Panc1 (cell line): ENCODE data around the gene SLC4A8. TPM values are rescaled to one million over a fixed set of nuclear protein-coding genes. Genes with fewer than 3 reads are reported as not detected.

ENCODE experiments used
- ATAC-seq: fragments of 200-7000 bp; cut with Tn5 transposase; 2 replicates; pipeline ENCODE4 v1.9.1; 2020; ENCODE audit warnings: mild to moderate bottlenecking, moderate library complexity
- BruUV-seq: library from RNA; stranded (reverse); fragments of 400-500 nt; replicated peaks from 2 replicates; lab custom pipeline; 2021; lab: Mats Ljungman, UMichigan
- CTCF ChIA-PET: fragments of 300-600 bp; sonication (Branson Sonifier 250); formaldehyde crosslinking; loops from one replicate; lab custom pipeline; 2022; ENCODE audit warnings: antibody characterized with exemption; lab: Charles Lee
- POLR2A ChIA-PET: fragments of 300-600 bp; sonication (Branson Sonifier 250); formaldehyde crosslinking; loops from one replicate; lab custom pipeline; 2022; ENCODE audit warnings: antibody characterized with exemption; lab: Charles Lee
- DNase-seq: peaks from one replicate; pipeline ENCODE4 v3.0.0-alpha.2; 2010; ENCODE audit warnings: low read depth, low spot score
- H3K27ac ChIP-seq: 2 replicates; pipeline ENCODE4 v1.5.1; 2011; ENCODE audit warnings: mild to moderate bottlenecking, low read length, inconsistent platforms
- H3K27me3 ChIP-seq: fragments of 200-500 bp; sonication (Bioruptor generic); 2 replicates; pipeline ENCODE4 v1.6.0; 2014; ENCODE audit warnings: low read length, inconsistent platforms; ENCODE audit not compliant: control insufficient read depth, insufficient read depth
- H3K36me3 ChIP-seq: fragments of 200-500 bp; sonication (Bioruptor generic); 2 replicates; pipeline ENCODE4 v1.5.1; 2014; ENCODE audit warnings: inconsistent platforms, mild to moderate bottlenecking, low read length, moderate library complexity; ENCODE audit not compliant: control insufficient read depth, insufficient read depth
- H3K4me1 ChIP-seq: 2 replicates; pipeline ENCODE4 v1.5.1; 2011; ENCODE audit warnings: inconsistent platforms, mild to moderate bottlenecking, low read length, moderate library complexity; ENCODE audit not compliant: control insufficient read depth, insufficient read depth
- H3K4me3 ChIP-seq, 2 experiments: 2 replicates each; pipeline ENCODE4 v1.5.1; 2011 to 2012; ENCODE audit warnings: low read depth in 2 of 2, low read length in 2 of 2, mild to moderate bottlenecking in 2 of 2, inconsistent platforms in 1 of 2, moderate library complexity in 1 of 2
- H3K9me3 ChIP-seq: fragments of 200-500 bp; sonication (Bioruptor generic); 2 replicates; pipeline ENCODE4 v1.5.1; 2014; ENCODE audit warnings: low read depth, mild to moderate bottlenecking, inconsistent platforms, low read length, moderate library complexity; ENCODE audit not compliant: control insufficient read depth, insufficient read depth
- CTCF ChIP-seq: fragments of 450-650 bp; IDR thresholded peaks from 2 replicates; pipeline ENCODE4 v1.5.1; 2017; ENCODE audit warnings: mild to moderate bottlenecking
- POLR2AphosphoS5 ChIP-seq: IDR thresholded peaks from 2 replicates; pipeline ENCODE4 v1.6.1; 2012; ENCODE audit warnings: mild to moderate bottlenecking, low read depth, low read length, moderate library complexity
- REST ChIP-seq, 2 experiments: IDR thresholded peaks; 2 replicates each; pipeline ENCODE4 v1.6.1; 2011 to 2012; ENCODE audit warnings: low read depth in 2 of 2, control low read depth in 1 of 2, low read length in 1 of 2, mild to moderate bottlenecking in 1 of 2, moderate library complexity in 1 of 2; ENCODE audit not compliant: insufficient read depth in 1 of 2
- SIN3A ChIP-seq: IDR thresholded peaks from 2 replicates; pipeline ENCODE4 v1.6.1; 2012; ENCODE audit warnings: low read depth, mild to moderate bottlenecking, low read length, moderate library complexity, borderline replicate concordance; ENCODE audit not compliant: insufficient read depth
- TCF7L2 ChIP-seq: IDR thresholded peaks from 2 replicates; pipeline ENCODE4 v1.6.1; 2011; ENCODE audit warnings: mild to moderate bottlenecking, low read depth, low read length, inconsistent platforms
- in situ Hi-C: cut with HindIII; loops from 2 replicates; pipeline ENCODE4 v1.10.0; 2016; ENCODE audit warnings: low sequenced_read_pairs, low pct_unique_long_range_greater_than_20kb
- intact Hi-C: fragments of 100-400 bp; cut with micrococcal nuclease; formaldehyde crosslinking; loops from one replicate; pipeline ENCODE4 v1.10.0; 2022; ENCODE audit not compliant: unreplicated experiment
- total RNA-seq: library from RNA; stranded (reverse); gene quantifications from one replicate; pipeline ENCODE4 v1.2.1, GENCODE V29; 2021; ENCODE audit not compliant: unreplicated experiment

The SLC4A8 gene
- total RNA-seq, 1 experiment from 2014 or later = 18.8 TPM

- Histone ChIP-seq H3K9me3 (no peaks in the 10 kb centered on the region), H3K27ac (no peak overlapping the region), H3K36me3 (no peaks in the 10 kb centered on the region), H3K27me3 (peaks cover 5% of the 10 kb centered on the region; the same call in 1 of the 2 replicates), H3K4me3 (no peak overlapping the region), H3K4me1 (no peaks in the 10 kb centered on the region)
- in situ Hi-C loops = no loop called here
- TF ChIP-seq POLR2AphosphoS5 (no peak), SIN3A (no peak), TCF7L2 (no peak), CTCF (no peak), REST (IDR thresholded peaks at IDR 0.05; ENCODE audit: insufficient read depth in 1 of 2, low read depth in 2 of 2, low read length in 1 of 2) (no peak)
- ATAC-seq = no peak
- no peak for DNase-seq
- BruUV-seq = no TSS peak
- intact Hi-C loops = no loop called here
- ChIA-PET CTCF (no interaction called here), POLR2A (no interaction called here)
Observed at GRCh38 chr12:51548241-51548640, 123.6 kb downstream of the SLC4A8 start.

- DNase-seq = no peak
- no TSS peak for BruUV-seq
- Histone ChIP-seq H3K4me1 (no peaks in the 10 kb centered on the region), H3K9me3 (no peaks in the 10 kb centered on the region), H3K36me3 (no peaks in the 10 kb centered on the region), H3K27me3 (peaks cover 9% of the 10 kb centered on the region; the same call in 1 of the 2 replicates), H3K4me3 (no peak overlapping the region), H3K27ac (no peak overlapping the region)
- in situ Hi-C loops = no loop called here
- ChIA-PET CTCF (no interaction called here), POLR2A (no interaction called here)
- no peak for TF ChIP-seq POLR2AphosphoS5
- no peak for TF ChIP-seq CTCF
- TF ChIP-seq SIN3A = no peak
- TF ChIP-seq REST (IDR thresholded peaks at IDR 0.05; ENCODE audit: insufficient read depth in 1 of 2, low read depth in 2 of 2, low read length in 1 of 2) = no peak
- TF ChIP-seq TCF7L2 = no peak
- ATAC-seq = no peak
- intact Hi-C loops = loop anchor here (1.0 kb wide), 1 partner anchor 27 kb away; no protein-coding TSS in a partner anchor
Observed at GRCh38 chr12:51549637-51550036, 125.0 kb downstream of the SLC4A8 start.
